HG03354 (cell line): ENCODE data around the gene RBPMS2.

Experiments
- ATAC-seq: cut with Tn5 transposase; IDR thresholded peaks from one replicate; pipeline ENCODE4 v1.9.1; 2021; ENCODE audit warnings: mild to moderate bottlenecking; ENCODE audit not compliant: unreplicated experiment, poor library complexity, severe bottlenecking

RBPMS2 gene

GRCh38 chr15:64732156-64732860 lies 43.1 kb downstream of the RBPMS2 start:
- no peak for ATAC-seq

DNA sequence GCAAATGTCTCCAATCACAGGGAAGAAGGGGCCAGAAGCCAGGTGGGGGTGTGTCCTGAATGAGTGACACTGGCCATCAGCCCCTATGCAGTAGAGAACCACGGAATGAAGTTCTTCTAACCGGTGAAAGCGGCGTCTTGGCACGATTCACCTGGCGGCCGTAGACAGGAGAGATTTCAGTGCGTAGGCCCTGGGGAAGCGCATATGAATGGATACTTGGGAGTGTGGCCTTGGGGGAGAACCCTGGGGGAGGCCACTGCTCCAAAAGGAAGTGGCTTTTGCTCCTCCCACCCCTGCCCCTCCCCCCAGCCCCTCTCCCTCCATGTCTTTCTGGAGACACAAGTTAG lies 43.6 kb downstream of the RBPMS2 start:
- no peak for ATAC-seq

DNA sequence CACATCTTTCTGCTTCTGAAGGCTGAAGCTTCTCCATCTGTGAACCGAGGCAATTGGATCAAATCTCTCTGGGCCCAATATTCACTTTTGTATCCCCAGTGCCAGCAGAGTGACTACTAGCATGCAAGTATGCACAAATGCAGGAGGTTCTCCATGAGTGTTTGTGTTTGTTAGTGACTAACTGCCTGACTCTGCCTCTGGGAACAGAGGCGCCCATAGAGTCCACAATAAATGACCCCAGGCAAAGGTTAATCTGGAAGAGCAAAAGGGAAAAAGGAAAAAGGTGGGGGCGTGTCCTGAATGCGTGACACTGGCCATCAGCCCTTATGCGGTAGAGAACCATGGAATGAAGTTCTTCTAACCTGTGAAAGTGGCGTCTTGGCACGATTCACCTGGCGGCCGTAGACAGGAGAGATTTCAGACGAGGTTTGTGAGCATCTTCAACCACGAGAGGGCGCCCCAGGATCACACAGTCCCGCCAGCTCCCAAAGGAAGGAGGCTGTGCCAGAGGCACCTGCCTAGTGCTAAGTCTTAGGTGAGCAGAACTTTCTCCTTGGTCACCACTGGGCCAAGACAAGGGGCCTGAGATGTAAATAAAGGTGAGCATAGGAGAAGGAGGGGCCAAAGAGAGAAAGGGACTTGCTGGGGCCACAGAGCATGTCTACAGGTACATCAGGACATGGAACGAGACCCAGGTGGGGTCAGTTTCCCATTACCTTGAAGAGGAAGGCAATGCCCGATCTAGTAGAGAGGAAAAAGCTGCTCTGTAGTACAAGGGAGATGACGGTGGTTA lies 44.2 kb downstream of the RBPMS2 start:
- ATAC-seq, result peak; percentile 54

GRCh38 chr15:64730151-64730550 lies 45.2 kb downstream of the RBPMS2 start:
- no peak for ATAC-seq

- ATAC-seq, result no peak
These were observed 55.2 kb downstream of the RBPMS2 start for GRCh38 chr15:64720188-64720587.

- no peak for ATAC-seq
These were observed 57.5 kb downstream of the RBPMS2 start for GRCh38 chr15:64717735-64718495.

DNA sequence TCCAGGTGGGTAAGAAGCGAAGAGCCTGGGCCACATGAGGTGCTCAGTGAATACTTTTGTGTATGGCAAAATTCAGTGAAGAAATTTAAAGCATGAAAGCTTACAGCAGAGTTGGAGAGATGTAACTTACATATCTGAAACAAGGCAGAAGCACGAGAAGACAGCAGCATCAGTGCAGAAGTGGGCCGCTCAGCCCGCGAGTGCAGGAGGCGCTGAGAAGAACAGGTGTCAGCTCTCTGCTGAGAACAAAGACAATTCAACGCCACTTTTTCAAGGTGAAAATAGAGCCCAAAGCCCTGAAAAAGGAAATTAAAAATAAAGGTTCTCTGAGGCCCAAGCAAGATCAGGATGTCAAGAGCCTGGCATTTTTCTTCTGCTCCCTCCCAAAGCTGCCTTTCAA lies 58.3 kb downstream of the RBPMS2 start:
- ATAC-seq, result no peak

DNA sequence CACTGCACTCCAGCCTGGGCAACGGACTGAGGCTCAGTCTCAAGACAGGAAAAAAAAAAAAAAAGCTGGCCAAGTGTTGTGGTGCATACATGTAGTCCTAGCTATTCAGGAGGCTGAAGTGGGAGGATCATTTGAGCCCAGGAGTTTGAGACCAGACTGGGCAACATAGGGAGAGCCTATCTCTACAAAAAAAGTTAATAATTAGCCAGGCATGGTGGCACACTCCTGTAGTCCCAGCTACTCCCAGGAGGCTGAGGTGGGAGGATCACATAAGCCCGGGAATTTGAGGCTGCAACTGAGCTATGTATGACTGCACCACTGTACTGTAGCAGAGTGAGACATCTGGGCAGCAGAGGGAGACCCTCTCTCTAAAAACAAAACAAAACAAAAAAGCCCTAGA lies 58.9 kb downstream of the RBPMS2 start:
- ATAC-seq, result no peak

DNA sequence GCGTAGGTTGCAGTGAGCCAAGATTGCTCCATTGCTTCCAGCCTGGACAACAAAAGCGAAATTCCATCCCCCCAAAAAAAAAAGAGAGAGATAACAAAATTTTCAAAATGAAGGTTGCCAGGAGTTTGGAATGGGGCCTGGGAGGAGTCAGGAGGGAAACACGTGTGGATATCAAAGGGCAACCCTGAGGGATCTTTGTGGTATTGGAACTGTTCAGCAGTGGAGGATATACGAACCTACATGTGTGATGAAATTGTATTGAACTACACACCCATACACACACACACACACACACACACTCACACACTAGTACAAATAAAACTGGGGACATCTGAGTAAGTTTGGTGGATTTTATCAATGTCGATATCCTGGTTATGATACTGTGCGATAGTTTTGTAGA lies 61.8 kb downstream of the RBPMS2 start:
- ATAC-seq, result no peak

DNA sequence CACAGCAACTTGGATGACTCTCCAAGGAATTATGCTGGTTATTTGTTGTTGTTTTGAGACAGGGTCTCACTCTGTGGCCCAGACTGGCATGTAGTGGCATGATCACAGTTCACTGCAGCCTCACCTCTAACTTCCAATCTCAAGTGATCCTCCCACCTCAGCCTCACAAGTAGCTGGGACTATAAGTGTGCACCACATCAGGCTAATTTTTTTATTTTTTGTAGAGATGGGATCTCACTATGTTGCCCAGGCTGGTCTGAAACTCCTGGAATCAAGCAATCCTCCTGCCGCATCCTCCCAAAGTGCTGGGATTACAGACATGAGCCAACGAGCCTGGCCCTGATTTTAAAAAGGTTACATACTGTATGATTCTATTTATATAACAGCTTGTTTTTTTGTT lies 63.0 kb downstream of the RBPMS2 start:
- ATAC-seq, result no peak

- ATAC-seq, result no peak
These were observed 64.5 kb downstream of the RBPMS2 start for GRCh38 chr15:64710676-64711428.

DNA sequence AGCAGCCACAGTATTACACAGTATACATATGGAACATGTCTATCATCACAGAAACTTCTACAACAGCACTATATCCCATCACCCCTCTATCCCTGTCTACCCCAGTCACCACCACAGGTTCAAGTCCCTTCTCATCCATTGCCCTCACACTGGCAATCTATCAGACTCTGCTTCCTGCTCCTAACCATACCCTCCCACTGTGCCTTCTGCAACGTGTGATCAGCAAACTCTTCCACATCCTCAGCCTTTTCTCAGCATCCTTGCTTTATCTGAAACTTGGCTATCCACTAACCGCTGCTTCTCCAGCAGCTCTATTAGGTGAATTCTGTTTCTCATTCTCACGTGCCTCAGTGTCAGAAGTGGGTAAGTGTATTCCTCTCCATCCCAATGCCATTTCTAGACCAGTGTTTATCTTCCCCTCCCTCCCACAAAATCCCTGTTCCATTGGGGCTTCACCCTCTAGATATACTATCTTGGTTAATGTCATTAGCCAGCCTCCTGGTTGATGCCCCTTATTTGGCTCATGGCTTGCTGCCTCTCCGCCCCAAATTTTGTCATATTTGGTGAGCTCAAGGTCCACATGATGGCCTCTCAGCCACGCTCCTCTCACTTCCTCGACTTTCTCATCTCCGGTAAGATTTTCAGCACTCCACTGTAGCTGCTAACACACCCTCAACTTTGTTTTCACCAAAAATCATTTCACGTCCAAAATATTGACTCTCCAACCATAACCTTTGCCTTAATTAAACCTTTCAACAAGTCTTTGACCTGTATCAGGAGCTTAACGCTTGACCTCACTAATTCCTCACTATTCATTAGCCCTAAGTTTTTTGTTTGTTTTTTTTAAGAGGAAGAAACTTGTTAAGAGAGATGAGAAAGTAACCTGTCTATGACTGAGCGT lies 69.1 kb downstream of the RBPMS2 start:
- no peak for ATAC-seq

DNA sequence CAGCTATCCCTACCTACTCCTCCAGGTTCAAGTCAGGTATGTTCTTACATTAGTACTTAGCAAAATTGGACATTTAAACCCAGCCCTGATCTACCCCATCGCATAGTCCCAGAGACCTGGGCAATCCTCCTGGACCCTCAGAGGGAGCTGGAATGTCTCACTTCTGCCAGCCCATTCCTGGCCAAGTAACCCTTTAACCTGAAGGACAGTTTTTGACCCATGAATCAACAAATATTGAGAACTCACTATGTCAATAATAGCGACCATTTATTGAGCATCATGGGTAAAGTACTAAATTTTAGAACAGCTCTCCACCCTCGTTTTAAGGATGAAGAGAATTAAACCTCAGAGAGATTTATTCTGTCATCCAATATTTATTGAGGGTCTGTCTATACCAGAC lies 70.4 kb downstream of the RBPMS2 start:
- no peak for ATAC-seq

DNA sequence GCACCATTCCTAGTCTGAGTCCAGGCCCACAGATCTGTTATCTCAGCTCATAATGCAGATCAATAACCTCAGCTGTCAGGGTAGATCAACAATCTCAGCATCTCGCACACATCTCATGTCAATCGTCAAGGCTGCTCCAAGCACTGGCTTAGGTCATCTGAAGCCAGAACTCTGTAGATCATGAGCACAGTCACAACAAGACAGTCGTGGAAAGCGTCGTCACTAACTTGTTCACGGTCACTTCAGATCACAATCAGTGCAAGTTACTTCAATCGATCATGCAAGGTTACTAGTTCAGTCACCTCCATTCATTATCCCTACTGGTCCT lies 71.8 kb downstream of the RBPMS2 start:
- no peak for ATAC-seq

GRCh38 chr15:64702816-64703631 lies 72.4 kb downstream of the RBPMS2 start:
- ATAC-seq, result peak; percentile 76

GRCh38 chr15:64701482-64702184 lies 73.8 kb downstream of the RBPMS2 start:
- no peak for ATAC-seq

GRCh38 chr15:64701051-64701450 lies 74.3 kb downstream of the RBPMS2 start:
- no peak for ATAC-seq
